ENCODE data around the gene ZNF726.
"Not testable (repeated sequence)": the region's sequence is repeated elsewhere in the genome, so short reads cannot be mapped to it uniquely, and the experiment has no call there.

Gene ZNF726

GRCh38 chr19:23914402-23915286 lies at the start of gene ZNF726:
Gene ZNF726, plus strand, starts transcription at chr19:23914886. Its CDS starts 109 bp downstream, at chr19:23914995.
- DNase-seq (ENCODE audit: low spot score): peak; percentile 94

- peak; percentile 15 for DNase-seq (ENCODE audit: low spot score)
These were observed 46.8 kb upstream of the ZNF726 start for GRCh38 chr19:23867895-23868294.

GRCh38 chr19:23868630-23869029 lies 46.1 kb upstream of the ZNF726 start:
- no peak for DNase-seq (ENCODE audit: low spot score)

- DNase-seq (ENCODE audit: low spot score): no peak
These were observed 42.3 kb upstream of the ZNF726 start for GRCh38 chr19:23872282-23872919.

GRCh38 chr19:23876261-23876660 lies 38.4 kb upstream of the ZNF726 start:
- DNase-seq (ENCODE audit: low spot score): no peak

- not testable (repeated sequence) for DNase-seq (ENCODE audit: low spot score)
These were observed 37.9 kb upstream of the ZNF726 start for GRCh38 chr19:23876756-23877155.

- no peak for DNase-seq (ENCODE audit: low spot score)
These were observed 32.2 kb upstream of the ZNF726 start for GRCh38 chr19:23882493-23882892.

- DNase-seq (ENCODE audit: low spot score): no peak
These were observed 30.3 kb upstream of the ZNF726 start for GRCh38 chr19:23884363-23884762.

- DNase-seq (ENCODE audit: low spot score): no peak
These were observed 27.0 kb upstream of the ZNF726 start for GRCh38 chr19:23887642-23888041.

GRCh38 chr19:23896096-23896495 lies 18.6 kb upstream of the ZNF726 start:
- DNase-seq (ENCODE audit: low spot score): not testable (repeated sequence)

- DNase-seq (ENCODE audit: low spot score): no peak
These were observed 17.8 kb upstream of the ZNF726 start for GRCh38 chr19:23896912-23897311.

GRCh38 chr19:23901360-23901759 lies 13.3 kb upstream of the ZNF726 start:
- DNase-seq (ENCODE audit: low spot score): no peak

GRCh38 chr19:23904406-23904805 lies 10.3 kb upstream of the ZNF726 start:
- DNase-seq (ENCODE audit: low spot score): no peak

GRCh38 chr19:23905771-23906170 lies 8.9 kb upstream of the ZNF726 start:
- DNase-seq (ENCODE audit: low spot score): no peak

GRCh38 chr19:23906835-23907234 lies 7.9 kb upstream of the ZNF726 start:
- no peak for DNase-seq (ENCODE audit: low spot score)

- DNase-seq (ENCODE audit: low spot score): no peak
These were observed 6.5 kb upstream of the ZNF726 start for GRCh38 chr19:23908165-23908564.

- no peak for DNase-seq (ENCODE audit: low spot score)
These were observed 5.5 kb upstream of the ZNF726 start for GRCh38 chr19:23909222-23909621.

- no peak for DNase-seq (ENCODE audit: low spot score)
These were observed 755 bp upstream of the ZNF726 start for GRCh38 chr19:23913931-23914330.

- no peak for DNase-seq (ENCODE audit: low spot score)
These were observed 2.3 kb downstream of the ZNF726 start for GRCh38 chr19:23916991-23917390.

GRCh38 chr19:23917856-23918255 lies 3.2 kb downstream of the ZNF726 start:
- no peak for DNase-seq (ENCODE audit: low spot score)

GRCh38 chr19:23925285-23925684 lies 10.6 kb downstream of the ZNF726 start:
- no peak for DNase-seq (ENCODE audit: low spot score)

GRCh38 chr19:23932878-23933277 lies 18.2 kb downstream of the ZNF726 start:
- no peak for DNase-seq (ENCODE audit: low spot score)

- DNase-seq (ENCODE audit: low spot score): not testable (repeated sequence)
These were observed 22.3 kb downstream of the ZNF726 start for GRCh38 chr19:23937031-23937430.

All from GM03348 (cell line).